GM21717 (cell line): Measurements from ENCODE around the gene PPIL3.
"Not testable (repeated sequence)": the region's sequence is repeated elsewhere in the genome, so short reads cannot be mapped to it uniquely, and the experiment has no call there.

ENCODE experiments used
- ATAC-seq: cut with Tn5 transposase; IDR thresholded peaks from one replicate; pipeline ENCODE4 v1.9.1; 2021; ENCODE audit warnings: mild to moderate bottlenecking, moderate library complexity; ENCODE audit not compliant: unreplicated experiment

Gene PPIL3

GRCh38 chr2:200888704-200889625, at the start of gene PPIL3, which contains the start of gene NIF3L1:
PPIL3 (minus strand) TSS chr2:200889077; CDS start chr2:200887615, 1,462 bp downstream.
NIF3L1 (plus strand) TSS chr2:200889371; CDS start chr2:200891944, 2,573 bp downstream.
- ATAC-seq, result peak; percentile 91

GRCh38 chr2:200930947-200931626, 42.2 kb upstream of the PPIL3 start:
- no peak for ATAC-seq

GRCh38 chr2:200929334-200930249, 40.7 kb upstream of the PPIL3 start:
- ATAC-seq, result no peak

- no peak for ATAC-seq
Observed at GRCh38 chr2:200922439-200922838, 33.6 kb upstream of the PPIL3 start.

GRCh38 chr2:200913654-200914053, 24.8 kb upstream of the PPIL3 start:
- no peak for ATAC-seq

GRCh38 chr2:200909958-200910357, 21.1 kb upstream of the PPIL3 start:
- no peak for ATAC-seq

GRCh38 chr2:200905618-200906296, 16.9 kb upstream of the PPIL3 start:
- no peak for ATAC-seq

- peak; percentile 92 for ATAC-seq
Observed at GRCh38 chr2:200901459-200902072, 12.7 kb upstream of the PPIL3 start.

- ATAC-seq, result no peak
Observed at GRCh38 chr2:200899482-200899881, 10.6 kb upstream of the PPIL3 start.

GRCh38 chr2:200881715-200882249, 7.1 kb downstream of the PPIL3 start:
- ATAC-seq, result not testable (repeated sequence)

- no peak for ATAC-seq
Observed at GRCh38 chr2:200878289-200878880, 10.5 kb downstream of the PPIL3 start.

- ATAC-seq, result no peak
Observed at GRCh38 chr2:200877443-200877842, 11.4 kb downstream of the PPIL3 start.

- no peak for ATAC-seq
Observed at GRCh38 chr2:200873560-200873959, 15.3 kb downstream of the PPIL3 start.

- ATAC-seq, result no peak
Observed at GRCh38 chr2:200871151-200871550, 17.7 kb downstream of the PPIL3 start.

- no peak for ATAC-seq
Observed at GRCh38 chr2:200869014-200869413, 19.9 kb downstream of the PPIL3 start.

- ATAC-seq, result peak; percentile 74
Observed at GRCh38 chr2:200864176-200865034, 24.5 kb downstream of the PPIL3 start, which contains the start of gene CLK1. CLK1 (minus strand) TSS chr2:200864658; CDS start chr2:200861862, 2,796 bp downstream.

GRCh38 chr2:200863782-200864175, 25.1 kb downstream of the PPIL3 start:
- peak; percentile 7 for ATAC-seq

GRCh38 chr2:200862532-200863000, 26.3 kb downstream of the PPIL3 start:
- no peak for ATAC-seq
